ENCODE results near the gene KCNN4. TPM values are rescaled to one million over a fixed set of nuclear protein-coding genes. Genes with fewer than 3 reads are reported as not detected.

Gene KCNN4
- total RNA-seq, 1 donor: 7.2 TPM

- H3K27ac ChIP-seq (ENCODE audit: low read depth, low read length): peak overlapping the region; percentile 53
- no peak overlapping the region for H3K4me3 ChIP-seq (ENCODE audit: insufficient read depth, low read length)
Measured at GRCh38 chr19:43751466-43752220, 29.1 kb downstream of the KCNN4 start.

DNA sequence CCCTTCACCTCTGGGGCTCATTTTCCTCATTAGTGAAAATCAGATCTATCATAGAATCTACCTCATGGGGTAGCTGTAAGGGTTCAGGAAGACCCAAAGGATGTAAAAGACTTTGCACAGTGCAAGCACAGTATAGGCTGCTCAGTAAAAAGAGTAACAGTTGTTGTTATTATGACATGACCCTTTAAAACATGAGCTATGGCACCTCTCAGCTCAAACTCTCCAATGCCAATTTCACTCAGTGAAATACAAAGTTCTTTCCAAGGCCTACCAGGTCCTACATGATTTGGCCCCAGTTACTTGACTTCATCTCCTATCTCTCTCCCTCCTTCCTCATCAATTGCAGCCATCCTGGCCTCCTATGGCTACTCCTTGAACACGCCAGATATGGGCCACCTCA, 30.9 kb downstream of the KCNN4 start:
- H3K79me2 ChIP-seq (ENCODE audit: insufficient read depth, low read length): peaks cover 46% of the 10 kb centered on the region
- no peaks in the 10 kb centered on the region for H3K9me3 ChIP-seq (ENCODE audit: low read depth, low read length)
- TF ChIP-seq, protein P1, sequence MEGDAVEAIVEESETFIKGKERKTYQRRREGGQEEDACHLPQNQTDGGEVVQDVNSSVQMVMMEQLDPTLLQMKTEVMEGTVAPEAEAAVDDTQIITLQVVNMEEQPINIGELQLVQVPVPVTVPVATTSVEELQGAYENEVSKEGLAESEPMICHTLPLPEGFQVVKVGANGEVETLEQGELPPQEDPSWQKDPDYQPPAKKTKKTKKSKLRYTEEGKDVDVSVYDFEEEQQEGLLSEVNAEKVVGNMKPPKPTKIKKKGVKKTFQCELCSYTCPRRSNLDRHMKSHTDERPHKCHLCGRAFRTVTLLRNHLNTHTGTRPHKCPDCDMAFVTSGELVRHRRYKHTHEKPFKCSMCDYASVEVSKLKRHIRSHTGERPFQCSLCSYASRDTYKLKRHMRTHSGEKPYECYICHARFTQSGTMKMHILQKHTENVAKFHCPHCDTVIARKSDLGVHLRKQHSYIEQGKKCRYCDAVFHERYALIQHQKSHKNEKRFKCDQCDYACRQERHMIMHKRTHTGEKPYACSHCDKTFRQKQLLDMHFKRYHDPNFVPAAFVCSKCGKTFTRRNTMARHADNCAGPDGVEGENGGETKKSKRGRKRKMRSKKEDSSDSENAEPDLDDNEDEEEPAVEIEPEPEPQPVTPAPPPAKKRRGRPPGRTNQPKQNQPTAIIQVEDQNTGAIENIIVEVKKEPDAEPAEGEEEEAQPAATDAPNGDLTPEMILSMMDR (IDR thresholded peaks at IDR 0.05; ENCODE audit: extremely low read depth, low read depth, low read length): no peak
- H3K4me2 ChIP-seq (ENCODE audit: insufficient read depth, low read length): no peak overlapping the region
- no peak overlapping the region for H3K4me3 ChIP-seq (ENCODE audit: insufficient read depth, low read length)
- peaks cover 27% of the 10 kb centered on the region for H3K4me1 ChIP-seq (ENCODE audit: insufficient read depth, low read length)
- no peak overlapping the region for H3K27ac ChIP-seq (ENCODE audit: low read depth, low read length)
- H4K20me1 ChIP-seq (ENCODE audit: insufficient read depth, low read length): peaks cover 10% of the 10 kb centered on the region
- no peak overlapping the region for H2AFZ ChIP-seq (ENCODE audit: low read length)
- peaks cover 49% of the 10 kb centered on the region for H3K36me3 ChIP-seq (ENCODE audit: insufficient read depth, low read length)
- DNase-seq (ENCODE audit: insufficient read length, low spot score, missing footprints): peak; percentile 55
- H3K27me3 ChIP-seq (ENCODE audit: insufficient read depth, low read length): no peaks in the 10 kb centered on the region

More at GRCh38 chr19:43751466-43752220, 29.1 kb downstream of the KCNN4 start:
- TF ChIP-seq, protein P1 (IDR thresholded peaks at IDR 0.05; ENCODE audit: extremely low read depth, low read depth, low read length): no peak
- H3K36me3 ChIP-seq (ENCODE audit: insufficient read depth, low read length): peaks cover 37% of the 10 kb centered on the region
- peaks cover 44% of the 10 kb centered on the region for H3K4me1 ChIP-seq (ENCODE audit: insufficient read depth, low read length)
- no peak overlapping the region for H2AFZ ChIP-seq (ENCODE audit: low read length)
- no peaks in the 10 kb centered on the region for H3K9me3 ChIP-seq (ENCODE audit: low read depth, low read length)
- H4K20me1 ChIP-seq (ENCODE audit: insufficient read depth, low read length): peaks cover 10% of the 10 kb centered on the region
- peak overlapping the region; percentile 98 for H3K4me2 ChIP-seq (ENCODE audit: insufficient read depth, low read length)
- peak; percentile 77 for DNase-seq (ENCODE audit: insufficient read length, low spot score, missing footprints)
- no peaks in the 10 kb centered on the region for H3K27me3 ChIP-seq (ENCODE audit: insufficient read depth, low read length)
- H3K79me2 ChIP-seq (ENCODE audit: insufficient read depth, low read length): peaks cover 46% of the 10 kb centered on the region

DNA sequence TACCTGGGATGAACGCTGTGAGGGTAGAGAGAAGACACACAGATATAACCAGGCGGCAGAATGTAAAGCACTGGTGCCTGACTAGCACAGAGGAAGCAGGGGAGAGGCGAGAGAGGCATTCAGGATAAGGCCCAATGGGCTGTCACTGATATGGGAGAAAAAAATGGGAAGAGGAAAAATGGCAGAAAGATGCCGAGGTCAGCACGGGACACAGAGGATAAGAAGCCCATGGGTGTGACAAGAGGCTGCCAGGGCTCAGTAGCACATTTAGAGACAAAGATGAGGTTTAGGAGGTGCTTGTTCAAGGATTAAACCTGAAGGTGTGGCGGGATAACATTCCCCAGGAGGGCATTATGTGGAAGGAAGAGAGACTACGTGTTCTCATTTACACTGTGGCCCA, 31.6 kb downstream of the KCNN4 start:
- Histone ChIP-seq H3K4me3 (ENCODE audit: insufficient read depth, low read length) (no peak overlapping the region), H3K36me3 (ENCODE audit: insufficient read depth, low read length) (peaks cover 57% of the 10 kb centered on the region), H3K79me2 (ENCODE audit: insufficient read depth, low read length) (peaks cover 46% of the 10 kb centered on the region), H3K27ac (ENCODE audit: low read depth, low read length) (no peak overlapping the region), H2AFZ (ENCODE audit: low read length) (no peak overlapping the region), H3K4me2 (ENCODE audit: insufficient read depth, low read length) (no peak overlapping the region), H3K27me3 (ENCODE audit: insufficient read depth, low read length) (no peaks in the 10 kb centered on the region), H3K4me1 (ENCODE audit: insufficient read depth, low read length) (peaks cover 27% of the 10 kb centered on the region), H3K9me3 (ENCODE audit: low read depth, low read length) (no peaks in the 10 kb centered on the region), H4K20me1 (ENCODE audit: insufficient read depth, low read length) (peaks cover 12% of the 10 kb centered on the region)
- TF ChIP-seq, protein P1 (IDR thresholded peaks at IDR 0.05; ENCODE audit: extremely low read depth, low read depth, low read length): no peak
- DNase-seq (ENCODE audit: insufficient read length, low spot score, missing footprints): peak; percentile 22

- no peak for DNase-seq (ENCODE audit: insufficient read length, low spot score, missing footprints)
- Histone ChIP-seq H3K27me3 (ENCODE audit: insufficient read depth, low read length) (no peaks in the 10 kb centered on the region), H4K20me1 (ENCODE audit: insufficient read depth, low read length) (peaks cover 12% of the 10 kb centered on the region), H2AFZ (ENCODE audit: low read length) (no peak overlapping the region), H3K27ac (ENCODE audit: low read depth, low read length) (no peak overlapping the region), H3K4me2 (ENCODE audit: insufficient read depth, low read length) (no peak overlapping the region), H3K4me1 (ENCODE audit: insufficient read depth, low read length) (peaks cover 28% of the 10 kb centered on the region), H3K9me3 (ENCODE audit: low read depth, low read length) (no peaks in the 10 kb centered on the region), H3K4me3 (ENCODE audit: insufficient read depth, low read length) (no peak overlapping the region), H3K36me3 (ENCODE audit: insufficient read depth, low read length) (peaks cover 61% of the 10 kb centered on the region), H3K79me2 (ENCODE audit: insufficient read depth, low read length) (peaks cover 46% of the 10 kb centered on the region)
- TF ChIP-seq, protein P1 (IDR thresholded peaks at IDR 0.05; ENCODE audit: extremely low read depth, low read depth, low read length): no peak
Measured at GRCh38 chr19:43748685-43749084, 32.1 kb downstream of the KCNN4 start.

Measured in osteoblast (primary cell).